ENCODE results near the gene INTS4. TPM values are rescaled to one million over a fixed set of nuclear protein-coding genes. Genes with fewer than 3 reads are reported as not detected.
"Not testable (repeated sequence)": the region's sequence is repeated elsewhere in the genome, so short reads cannot be mapped to it uniquely, and the experiment has no call there.

The INTS4 gene
- total RNA-seq, 1 donor from 2014 or later = 26.4 TPM

DNA sequence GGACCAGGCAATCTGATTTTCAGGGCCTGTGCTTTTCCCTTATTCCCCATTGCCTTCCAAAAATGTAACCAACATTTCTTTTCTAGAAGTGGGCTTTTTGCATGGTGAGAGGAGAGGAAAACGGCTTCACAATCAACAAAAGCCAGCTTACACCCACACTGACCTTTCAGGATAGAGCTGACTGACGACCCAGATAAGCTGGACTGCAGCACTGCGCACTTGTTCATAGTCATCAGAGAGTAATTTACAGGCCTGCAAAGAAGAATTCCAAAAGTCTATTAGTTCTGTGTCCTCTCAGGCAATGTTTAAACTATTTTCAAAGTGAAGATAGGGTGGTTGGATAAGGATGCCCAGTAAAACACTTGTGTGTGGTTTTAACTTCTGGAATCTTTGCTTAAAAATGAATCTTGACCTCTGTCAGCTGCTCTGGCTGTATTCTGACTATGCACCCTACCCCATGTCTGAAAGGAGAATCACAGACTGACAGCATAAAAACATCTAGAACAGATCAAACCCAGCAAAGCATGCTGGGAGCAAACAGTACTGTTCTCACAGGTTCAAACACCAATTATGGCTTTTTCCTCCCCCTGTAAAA is 35.8 kb downstream of the INTS4 start:
- DNase-seq (ENCODE audit: low read depth in 2 of 2) = peak in 1 of 2 donors; percentile 63

DNA sequence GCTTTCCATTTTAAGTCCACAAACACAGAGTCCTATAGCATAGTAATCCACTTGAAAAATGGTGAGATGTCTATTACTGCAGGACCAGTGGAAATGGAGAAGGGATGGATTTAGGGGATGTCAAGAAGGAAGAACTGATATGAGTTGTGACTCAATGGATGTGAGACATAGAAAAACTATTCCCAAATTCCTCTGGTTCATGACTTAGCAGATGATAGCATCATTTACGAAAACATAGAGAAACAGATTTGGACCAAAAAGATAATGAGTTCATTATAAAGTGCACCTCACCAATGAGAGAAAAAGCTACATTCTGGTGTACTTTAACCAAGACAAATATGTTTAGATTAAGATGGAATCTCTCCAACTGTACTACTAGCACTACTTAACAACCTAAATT is 51.2 kb downstream of the INTS4 start:
- not testable (repeated sequence) for DNase-seq (ENCODE audit: low read depth in 2 of 2)

DNA sequence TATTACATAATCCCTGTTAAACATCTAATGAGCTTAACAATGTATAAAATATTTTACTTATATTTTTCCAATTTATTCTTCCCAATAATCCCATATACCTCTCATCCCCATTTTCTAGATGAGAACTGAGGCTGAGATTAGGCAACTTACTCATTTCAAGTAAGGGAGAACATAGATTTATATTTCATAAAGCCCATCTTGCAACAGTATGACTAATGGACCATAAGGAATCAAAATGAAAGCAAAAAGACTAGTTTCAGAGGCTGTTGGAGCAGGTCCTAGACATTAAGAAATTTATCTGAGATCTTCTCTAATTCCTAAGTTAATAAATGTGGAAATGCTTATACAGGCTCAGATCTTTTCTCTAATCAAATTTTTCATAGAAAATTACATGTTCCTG is 52.0 kb downstream of the INTS4 start:
- DNase-seq (ENCODE audit: low read depth in 2 of 2) = not testable (repeated sequence)

DNA sequence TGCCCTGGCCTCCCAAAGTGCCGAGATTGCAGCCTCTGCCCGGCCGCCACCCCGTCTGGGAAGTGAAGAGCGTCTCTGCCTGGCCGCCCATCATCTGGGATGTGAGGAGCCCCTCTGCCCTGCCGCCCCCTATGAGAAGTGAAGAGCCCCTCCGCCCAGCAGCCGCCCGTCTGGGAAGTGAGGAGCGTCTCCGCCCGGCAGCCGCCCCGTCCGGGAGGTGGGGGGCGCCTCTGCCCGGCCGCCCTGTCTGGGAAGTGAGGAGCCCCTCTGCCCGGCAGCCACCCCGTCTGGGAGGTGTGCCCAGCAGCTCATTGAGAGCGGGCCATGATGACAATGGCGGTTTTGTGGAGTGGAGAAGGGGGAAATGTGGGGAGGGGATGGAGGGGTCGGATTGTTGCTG is 60.9 kb downstream of the INTS4 start:
- DNase-seq (ENCODE audit: low read depth in 2 of 2) = not testable (repeated sequence)

DNA sequence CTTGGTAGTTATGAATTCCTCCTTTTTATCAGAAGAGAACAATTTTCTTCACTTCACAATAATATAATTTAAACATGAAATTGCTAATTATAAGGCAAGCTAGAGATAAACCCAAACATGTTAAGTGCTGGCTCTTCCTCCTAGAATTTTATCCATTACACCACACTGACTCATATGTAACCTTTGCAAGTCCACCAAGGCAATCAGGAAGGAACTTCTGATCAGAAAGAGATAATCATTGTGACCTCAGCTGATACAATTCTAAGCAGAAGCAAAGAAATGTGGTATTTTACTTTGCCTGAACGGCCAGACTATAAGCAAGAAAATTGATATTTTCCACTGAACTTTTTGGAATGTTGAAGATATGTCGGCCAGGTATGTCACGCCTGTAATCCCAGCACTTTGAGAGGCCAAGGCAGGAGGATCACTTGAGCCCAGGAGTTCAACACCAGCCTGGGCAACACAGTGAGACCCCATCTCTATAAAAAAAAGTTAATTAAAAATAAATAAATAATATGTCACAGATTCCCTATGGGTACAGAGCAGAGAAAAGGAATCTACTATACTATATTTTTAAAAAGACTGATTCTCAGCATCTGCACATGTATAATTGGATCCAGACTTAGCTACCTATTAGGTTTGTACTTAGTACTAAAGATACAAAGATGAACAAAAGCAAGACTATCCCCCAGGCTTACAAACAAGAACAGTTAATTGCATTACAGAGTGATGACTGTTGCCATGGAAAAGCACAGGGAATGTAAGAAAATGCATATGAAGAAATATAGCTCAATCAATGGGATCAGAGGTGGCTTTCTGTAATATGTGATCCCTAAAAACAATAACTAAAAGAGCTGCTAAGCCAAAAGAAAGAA is 63.9 kb downstream of the INTS4 start:
- peak; percentile 34 to 76 for DNase-seq (ENCODE audit: low read depth in 2 of 2)

DNA sequence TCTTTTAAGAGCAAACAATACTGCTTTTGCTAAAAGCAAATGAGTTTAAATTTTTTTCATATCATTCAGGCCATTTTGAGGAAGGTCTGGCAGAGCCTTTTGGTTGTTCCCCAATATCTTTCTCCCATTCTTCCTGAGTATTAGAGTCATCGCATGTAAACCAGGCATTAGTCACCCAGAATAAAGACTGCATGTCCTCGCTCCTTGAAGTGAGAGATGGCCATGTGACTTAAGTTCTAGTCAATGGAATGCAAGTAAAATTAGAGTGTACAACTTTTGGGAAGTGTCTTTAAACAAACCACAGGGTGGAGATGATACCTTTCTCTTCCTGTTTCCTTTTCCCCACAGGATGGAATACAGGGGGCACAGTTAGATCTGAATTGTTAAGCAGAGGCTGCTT is 76.8 kb downstream of the INTS4 start:
- DNase-seq (ENCODE audit: low read depth in 2 of 2) = not testable (repeated sequence)

DNA sequence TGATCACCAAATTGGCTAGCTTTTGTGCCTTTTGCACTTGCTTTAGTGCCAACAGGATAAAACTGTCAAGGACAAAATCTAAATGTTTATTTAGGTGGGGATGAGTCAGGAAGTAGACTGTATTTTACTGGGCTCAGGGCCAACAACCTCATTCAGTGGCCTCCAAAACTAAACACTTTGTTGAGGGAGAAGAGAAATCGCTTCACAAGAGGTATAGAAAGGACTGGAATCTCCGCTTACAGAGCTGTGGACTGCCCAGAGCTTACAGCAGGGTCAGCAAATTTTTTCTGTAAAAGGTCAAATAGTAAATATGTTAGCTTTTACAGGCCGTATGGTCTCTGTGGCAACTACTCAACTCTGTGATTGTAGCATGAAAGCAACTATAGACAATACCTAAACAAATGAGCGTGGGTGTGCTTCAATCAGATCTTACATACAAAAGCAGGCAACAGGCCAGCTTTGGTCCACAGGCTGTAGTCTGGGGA is 80.1 kb downstream of the INTS4 start:
- peak; percentile 89 to 91 for DNase-seq (ENCODE audit: low read depth in 2 of 2)

DNA sequence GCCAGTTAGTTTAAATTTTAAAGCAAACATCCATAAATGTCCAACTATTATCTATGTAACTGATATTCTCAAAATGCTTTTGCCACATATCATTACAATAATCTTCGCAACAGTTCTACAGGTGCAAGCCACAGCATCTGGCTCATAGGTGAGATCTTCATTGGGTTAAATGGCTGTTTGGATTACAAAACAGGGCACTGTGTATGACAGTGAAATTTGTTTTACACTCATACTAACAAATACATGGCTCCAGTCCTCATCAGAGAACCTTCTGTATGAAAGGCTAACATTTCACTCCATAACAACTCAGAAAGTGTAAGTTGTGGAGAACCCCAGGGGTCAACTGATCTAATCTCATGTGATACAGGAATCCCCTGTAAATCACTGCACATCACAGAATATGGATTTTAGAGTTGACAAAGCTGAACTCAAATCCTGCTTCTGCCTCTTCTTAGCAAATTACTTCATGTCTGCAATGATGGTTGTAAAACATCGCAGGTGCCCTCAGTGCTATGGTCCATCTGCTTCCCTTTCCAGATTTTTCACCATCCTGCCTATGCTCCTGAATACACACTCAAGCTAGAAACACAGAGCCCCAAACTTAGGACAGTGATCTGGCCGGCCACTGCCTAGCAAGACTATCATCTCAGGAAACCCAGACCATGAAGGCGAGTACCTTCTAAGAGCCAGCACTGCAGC is 80.7 kb downstream of the INTS4 start:
- peak; percentile 46 to 77 for DNase-seq (ENCODE audit: low read depth in 2 of 2)

DNA sequence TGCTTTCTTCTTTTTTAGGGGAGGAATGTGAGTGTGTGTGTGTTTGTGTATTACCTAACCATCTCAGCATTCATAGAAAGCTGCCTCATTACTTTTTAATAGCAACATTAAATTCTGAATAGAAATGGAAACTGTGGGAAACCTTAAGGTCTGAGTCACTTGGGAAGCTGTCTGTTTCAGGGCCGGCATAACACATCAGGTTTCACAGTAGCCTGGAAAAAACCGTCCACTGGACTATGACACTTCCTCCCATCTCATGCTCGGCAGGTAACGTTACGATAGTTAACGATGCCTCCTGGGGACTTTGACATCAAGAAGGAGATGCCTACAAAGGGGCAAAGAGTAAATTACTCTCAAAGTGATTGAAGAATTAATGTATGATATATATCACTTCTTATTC is 83.6 kb downstream of the INTS4 start:
- DNase-seq (ENCODE audit: low read depth in 2 of 2) = peak in 1 of 2 donors; percentile 56

DNA sequence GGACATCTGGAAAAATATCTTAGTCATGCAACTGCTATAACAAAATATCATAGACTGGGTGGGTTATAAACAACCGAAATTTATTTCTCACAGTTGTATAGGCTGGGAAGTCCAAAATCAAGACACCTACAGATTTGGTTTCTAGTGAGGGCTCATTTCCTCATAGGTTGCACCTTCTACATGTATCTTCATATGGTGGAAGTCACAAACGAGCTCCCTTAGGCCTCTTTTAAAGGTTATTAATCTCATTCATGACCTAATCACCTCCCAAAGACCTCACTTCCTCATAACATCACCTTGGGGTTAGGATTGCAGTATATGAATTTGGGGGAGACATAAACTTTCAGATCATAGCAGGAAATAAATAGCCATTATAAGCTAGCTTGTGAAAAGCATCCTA is 85.2 kb downstream of the INTS4 start:
- no peak for DNase-seq (ENCODE audit: low read depth in 2 of 2)

DNA sequence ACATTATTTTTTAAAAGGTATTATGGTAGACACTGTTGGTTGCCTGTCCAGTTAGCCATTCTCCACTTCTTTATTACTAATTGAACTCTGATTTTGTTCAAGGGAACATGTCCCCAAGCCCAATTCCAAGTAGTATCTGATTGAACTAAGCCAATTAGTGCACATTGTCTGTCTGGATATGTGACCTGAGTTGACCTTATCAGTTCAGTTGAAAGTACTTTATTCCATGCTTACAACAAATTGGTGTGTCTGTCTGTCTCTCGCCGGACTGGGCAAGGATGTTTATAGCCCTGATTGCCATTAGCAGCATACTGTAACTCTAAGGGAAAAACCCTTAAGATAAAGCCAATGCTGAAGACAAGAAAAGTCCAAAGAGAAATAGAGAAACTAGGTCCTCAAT is 85.6 kb downstream of the INTS4 start:
- DNase-seq (ENCODE audit: low read depth in 2 of 2) = no peak

DNA sequence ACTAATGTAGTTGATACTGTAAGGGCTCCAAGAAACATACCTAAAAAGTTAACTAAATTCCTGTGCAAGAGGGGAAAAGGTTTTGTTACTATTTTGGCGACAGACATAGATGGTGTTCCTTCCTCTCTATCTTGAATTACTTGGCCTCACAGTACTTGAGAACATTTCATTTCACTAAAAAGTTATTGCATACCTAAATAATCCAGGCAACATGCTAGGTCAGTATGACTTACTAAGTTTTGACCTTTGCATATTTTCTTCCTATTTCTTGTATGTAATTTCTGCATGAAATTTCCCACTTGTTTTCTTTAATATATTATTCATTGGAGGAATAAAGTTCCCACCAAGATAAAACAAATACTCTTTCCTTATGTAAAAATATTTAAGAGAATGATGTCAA is 99.5 kb downstream of the INTS4 start:
- DNase-seq (ENCODE audit: low read depth in 2 of 2) = not testable (repeated sequence)

DNA sequence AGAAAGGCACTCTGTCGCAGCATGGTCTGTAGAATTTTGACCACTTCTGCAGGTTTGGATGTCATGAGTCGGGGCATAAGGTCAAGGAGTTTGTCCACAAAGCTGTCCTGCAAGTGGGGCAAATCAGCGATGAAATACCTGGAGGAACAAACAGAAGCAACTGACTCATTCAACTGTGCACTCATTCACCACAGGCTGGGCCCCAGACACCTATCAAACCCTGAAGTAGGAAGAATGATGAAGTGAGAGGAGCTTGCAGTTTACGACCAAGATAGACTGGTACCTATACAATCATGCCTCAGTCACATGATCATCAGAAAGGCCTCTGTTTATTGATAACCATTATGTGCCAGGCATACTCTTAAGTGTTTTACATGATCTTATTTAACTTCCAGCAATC is 102.8 kb downstream of the INTS4 start:
- not testable (repeated sequence) for DNase-seq (ENCODE audit: low read depth in 2 of 2)

DNA sequence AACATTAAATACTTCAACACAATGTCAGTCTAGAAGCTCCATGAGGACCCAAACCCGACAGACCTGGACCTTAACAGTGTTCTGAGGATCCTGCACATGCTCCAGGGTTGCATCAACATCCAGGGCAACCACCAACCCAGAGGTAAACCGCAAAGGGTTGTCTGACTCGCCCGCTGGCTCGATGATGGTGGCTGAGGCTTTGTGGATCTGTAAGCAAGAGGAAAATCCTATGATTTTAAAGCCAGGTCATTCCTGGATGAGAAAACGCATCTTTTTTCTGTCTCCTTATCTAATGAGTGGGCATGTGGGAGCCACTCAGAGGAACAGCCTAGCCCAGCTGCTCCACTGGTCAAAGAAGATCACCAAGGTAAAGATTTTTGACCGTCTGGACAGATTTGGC is 103.2 kb downstream of the INTS4 start:
- peak in 1 of 2 donors; percentile 21 for DNase-seq (ENCODE audit: low read depth in 2 of 2)

DNA sequence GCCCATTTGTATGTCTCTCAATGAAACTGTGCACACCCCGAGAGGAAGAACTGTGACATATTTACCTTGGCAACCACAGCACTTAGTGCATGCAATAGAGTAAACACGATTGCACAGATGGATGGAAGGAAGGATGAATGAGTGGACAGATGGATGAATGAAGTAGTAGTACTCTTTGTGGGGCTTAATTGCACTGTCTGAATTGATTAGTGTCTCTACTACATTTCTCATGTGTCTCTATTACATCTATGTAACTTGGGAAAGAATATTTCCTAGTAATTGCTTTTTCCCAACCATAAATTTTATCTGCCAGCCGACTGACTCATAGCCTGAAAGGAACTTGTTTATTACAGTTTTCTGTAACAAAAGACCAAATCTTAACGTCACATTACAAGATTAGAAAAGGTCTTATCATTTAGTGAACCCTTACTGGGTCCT is 103.8 kb downstream of the INTS4 start:
- peak; percentile 57 to 61 for DNase-seq (ENCODE audit: low read depth in 2 of 2)

DNA sequence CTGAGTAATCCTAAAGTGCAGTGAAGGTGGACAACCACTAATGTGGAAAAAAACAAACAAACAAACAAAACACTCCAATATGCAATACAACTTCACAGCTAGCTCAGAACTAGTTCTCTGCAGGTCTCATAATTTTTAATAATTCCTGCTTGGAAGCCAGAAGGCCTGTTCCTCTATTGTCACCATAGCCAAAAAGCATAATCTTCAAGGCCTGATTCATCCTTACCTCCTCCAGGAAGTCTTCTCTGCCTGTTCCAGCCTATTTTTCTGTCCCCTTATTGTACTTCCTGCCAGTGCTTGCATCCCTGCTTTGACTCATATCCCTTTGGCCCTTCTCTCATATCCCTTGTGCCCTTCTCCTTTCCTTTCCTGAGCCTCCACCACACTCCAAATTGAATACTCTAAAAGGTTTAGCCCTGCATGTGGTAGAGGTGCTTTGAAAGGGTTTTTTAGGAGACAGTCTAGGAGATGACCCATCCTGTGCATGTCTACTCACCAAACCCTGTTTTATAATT is 104.3 kb downstream of the INTS4 start:
- DNase-seq (ENCODE audit: low read depth in 2 of 2) = peak in 1 of 2 donors; percentile 43

DNA sequence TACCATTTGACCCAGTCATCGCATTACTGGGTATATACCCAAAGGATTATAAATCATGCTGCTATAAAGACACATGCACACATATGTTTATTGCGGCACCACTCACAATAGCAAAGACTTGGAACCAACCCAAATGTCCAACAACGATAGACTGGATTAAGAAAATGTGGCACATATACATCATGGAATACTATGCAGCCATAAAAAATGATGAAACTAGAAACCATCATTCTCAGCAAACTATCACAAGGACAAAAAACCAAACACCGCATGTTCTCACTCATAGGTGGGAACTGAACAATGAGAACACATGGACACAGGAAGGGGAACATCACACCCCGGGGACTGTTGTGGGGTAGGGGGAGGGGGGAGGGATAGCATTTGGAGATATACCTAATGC is 105.4 kb downstream of the INTS4 start:
- not testable (repeated sequence) for DNase-seq (ENCODE audit: low read depth in 2 of 2)

DNA sequence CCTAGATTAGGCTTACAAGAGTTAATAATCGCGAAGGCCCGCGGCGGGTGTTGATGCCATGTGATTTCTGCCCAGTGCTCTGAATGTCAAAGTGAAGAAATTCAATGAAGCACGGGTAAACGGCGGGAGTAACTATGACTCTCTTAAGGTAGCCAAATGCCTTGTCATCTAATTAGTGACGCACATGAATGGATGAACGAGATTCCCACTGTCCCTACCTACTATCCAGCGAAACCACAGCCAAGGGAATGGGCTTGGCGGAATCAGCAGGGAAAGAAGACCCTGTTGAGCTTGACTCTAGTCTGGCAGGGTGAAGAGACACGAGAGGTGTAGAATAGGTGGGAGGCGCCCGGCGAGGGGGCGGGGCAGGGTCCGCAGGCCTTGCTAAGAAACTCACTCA is 108.1 kb downstream of the INTS4 start:
- DNase-seq (ENCODE audit: low read depth in 2 of 2) = peak in 1 of 2 donors; percentile 37

DNA sequence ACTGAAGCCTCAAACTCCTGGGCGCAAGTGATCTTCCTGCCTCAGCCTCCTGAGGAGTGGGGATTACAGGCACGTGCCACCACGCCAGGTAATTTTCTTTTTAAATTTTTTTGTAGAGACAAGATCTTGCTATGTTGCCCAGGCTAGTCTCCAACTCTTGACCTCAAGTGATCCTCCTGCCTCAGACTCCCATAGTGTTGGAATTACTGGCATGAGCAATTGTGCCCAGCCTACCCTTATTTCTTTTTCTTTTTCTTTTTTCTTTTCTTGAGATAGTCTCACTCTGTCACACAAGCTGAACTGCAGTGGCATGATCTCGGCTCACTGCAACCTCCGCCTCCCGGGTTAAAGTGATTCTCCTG is 109.7 kb downstream of the INTS4 start:
- DNase-seq (ENCODE audit: low read depth in 2 of 2) = no peak

DNA sequence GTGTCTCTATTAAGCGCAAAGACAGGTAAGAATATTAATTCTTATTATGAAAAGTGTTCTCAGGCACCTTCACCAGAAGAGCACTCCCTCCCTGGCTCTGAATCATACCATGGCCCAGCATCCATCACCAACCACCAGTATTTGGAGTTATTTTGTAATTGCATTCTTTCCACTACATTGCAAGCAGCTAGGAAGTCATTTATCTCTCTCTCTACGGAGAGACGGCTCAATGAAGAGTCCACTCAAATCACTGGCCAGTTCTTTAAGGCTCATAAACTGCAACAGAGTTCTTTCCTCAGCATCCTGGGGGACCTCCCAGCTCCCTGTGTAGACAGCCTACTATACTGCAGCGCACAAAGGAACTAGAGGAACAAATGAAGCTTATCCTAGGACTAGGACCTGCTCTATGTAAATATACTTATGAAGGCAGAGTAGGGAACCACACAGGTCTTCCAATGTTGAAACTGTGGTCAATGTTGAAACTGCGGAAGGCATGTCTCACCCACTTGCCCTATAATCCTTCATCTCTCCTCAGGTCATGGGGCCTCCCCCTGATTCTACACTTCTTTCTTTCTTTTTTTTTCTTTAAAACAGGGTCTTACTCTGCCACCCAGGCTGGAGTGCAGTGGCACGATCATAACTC is 110.2 kb downstream of the INTS4 start:
- no peak for DNase-seq (ENCODE audit: low read depth in 2 of 2)

DNA sequence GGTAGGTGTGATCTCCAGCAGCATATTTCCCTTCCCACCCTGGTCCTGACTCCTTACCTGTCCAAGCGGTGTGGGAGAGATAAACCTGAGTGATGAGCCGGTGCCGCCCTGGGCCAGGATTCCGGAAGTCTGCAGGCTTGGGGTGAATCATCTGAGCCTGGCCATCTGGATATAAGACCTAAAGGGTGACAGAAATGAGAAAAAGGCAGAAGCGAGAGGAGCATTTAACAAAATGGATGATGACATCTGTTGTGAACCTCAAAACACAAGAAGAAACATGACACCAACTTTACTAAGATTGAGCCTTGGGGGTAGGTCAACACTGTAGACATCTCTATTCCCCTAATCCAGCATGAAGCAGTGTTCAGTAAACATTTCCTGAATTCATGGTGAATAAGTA is 110.7 kb downstream of the INTS4 start:
- no peak for DNase-seq (ENCODE audit: low read depth in 2 of 2)
